ENCODE data around the gene ZSWIM5. TPM values are rescaled to one million over a fixed set of nuclear protein-coding genes. Genes with fewer than 3 reads are reported as not detected.
"Not testable (repeated sequence)": the region's sequence is repeated elsewhere in the genome, so short reads cannot be mapped to it uniquely, and the experiment has no call there.

The ZSWIM5 gene
- total and polyA plus RNA-seq, 2 donors (not counting 1 experiment from before 2014, with no cell fraction given): 0.36 to 1.7 TPM

DNA sequence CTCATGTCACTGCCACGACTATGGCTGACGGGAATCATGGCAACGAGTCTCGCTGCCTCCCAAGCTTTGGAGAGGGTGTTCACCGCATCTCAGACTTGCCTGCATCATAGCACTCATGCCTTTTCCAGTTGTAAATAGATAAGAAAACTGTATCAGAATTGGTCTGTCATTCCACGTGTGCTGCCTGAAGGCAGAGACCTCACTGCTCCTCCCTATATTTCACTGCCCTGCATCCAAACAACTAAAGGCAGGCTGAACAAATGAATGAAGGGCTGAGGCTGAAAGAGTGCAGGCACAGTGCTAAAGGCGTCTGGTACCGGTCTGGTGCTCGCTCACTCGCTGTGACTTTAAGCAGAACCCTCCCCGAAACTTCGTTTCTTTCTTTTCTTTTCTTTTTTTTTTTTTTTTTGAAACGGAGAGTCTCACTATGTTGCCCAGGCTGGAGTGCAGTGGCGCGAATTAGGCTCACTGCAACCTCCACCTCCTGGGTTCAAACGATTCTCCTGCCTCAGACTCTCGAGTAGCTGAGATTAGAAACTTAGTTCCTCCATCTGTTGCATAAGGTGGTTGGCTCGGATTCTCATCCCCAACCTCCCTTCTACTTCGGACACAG, 220.6 kb downstream of the ZSWIM5 start:
- peaks cover 18% of the 10 kb centered on the region for H3K4me1 Mint-ChIP-seq
- peak overlapping the region; percentile 83 for H3K9ac ChIP-seq (ENCODE audit: low read length)
- no peaks in the 10 kb centered on the region for H3K27me3 Mint-ChIP-seq
- H3K27me3 ChIP-seq (replicated peaks in 1 of 4; ENCODE audit: control extremely low read depth in 1 of 4, control insufficient read depth in 3 of 4, insufficient read depth in 4 of 4, low read length in 3 of 4): no peaks in the 10 kb centered on the region
- H4K20me1 ChIP-seq (ENCODE audit: control insufficient read depth, insufficient read depth, low read length, poor library complexity, severe bottlenecking): no peaks in the 10 kb centered on the region
- peaks cover 28% of the 10 kb centered on the region for H3K79me2 ChIP-seq (ENCODE audit: control insufficient read depth, insufficient read depth, low read length)
- CTCF ChIA-PET: interaction anchor here (0.7 to 4.4 kb wide), 7 partner anchors 13 to 631 kb away, joined by 3 to 37 read pairs (median 4); partner anchors contain the start of genes HECTD3, PLK3 and UROD
- H3K4me3 Mint-ChIP-seq: peak overlapping the region; percentile 100
- peaks cover 0 to 5% of the 10 kb centered on the region in 2 experiments for H3K36me3 ChIP-seq (replicated peaks in 1 of 2; ENCODE audit: control extremely low read depth in 1 of 2, control insufficient read depth in 1 of 2, extremely low read depth in 1 of 2, insufficient read depth in 2 of 2, low read length in 1 of 2)
- TF ChIP-seq EZH2 (IDR thresholded peaks at IDR 0.05; ENCODE audit: borderline replicate concordance, insufficient read depth, low read depth, low read length, poor library complexity, severe bottlenecking): no peak
- no peak for TF ChIP-seq CTCF (IDR thresholded peaks at IDR 0.05)
- no peak for DNase-seq
- H2AFZ ChIP-seq (ENCODE audit: insufficient read depth, low read depth, low read length, poor library complexity, severe bottlenecking): peak overlapping the region; percentile 93
- POLR2A ChIA-PET: interaction anchor here (0.7 to 1.9 kb wide), 7 partner anchors 25 to 410 kb away, joined by 4 to 30 read pairs (median 5); partner anchors contain the start of genes HECTD3, PLK3, RPS8 and UROD
- peak overlapping the region; percentile 80 for H3K4me2 ChIP-seq (replicated peaks; ENCODE audit: low read depth, low read length, poor library complexity, severe bottlenecking)
- no peaks in the 10 kb centered on the region for H3K9me3 Mint-ChIP-seq (ENCODE audit: insufficient read depth)
- no peak for ATAC-seq (ENCODE audit: low read depth)
- 17% methylated on average over 18 of the region's 19 CpGs for WGBS (ENCODE audit: insufficient coverage)
- intact Hi-C loops (cut with micrococcal nuclease): loop anchor here (1.0 to 5.0 kb wide), 8 partner anchors 26 to 701 kb away; partner anchors contain the start of genes ARMH1, BEST4, CCDC163 and GPBP1L1
- H3K4me3 ChIP-seq (ENCODE audit: control extremely low read depth in 1 of 5, extremely low read depth in 1 of 5, insufficient read depth in 1 of 5, low read depth in 2 of 5, low read length in 4 of 5): peak overlapping the region; percentile 80 to 91 (median 87)
- H3K4me1 ChIP-seq (ENCODE audit: control insufficient read depth in 2 of 2, insufficient read depth in 2 of 2, low read length in 2 of 2): peaks cover 9 to 19% of the 10 kb centered on the region in 2 donors
- peak overlapping the region; percentile 86 for H3K27ac Mint-ChIP-seq
- H3K9me3 ChIP-seq (ENCODE audit: control extremely low read depth in 1 of 3, control insufficient read depth in 2 of 3, insufficient read depth in 1 of 3, low read length in 2 of 3): no peaks in the 10 kb centered on the region
- peak overlapping the region; percentile 34 to 66 for H3K27ac ChIP-seq (ENCODE audit: low read length in 2 of 2)

GRCh38 chr1:44977372-44977771, 229.0 kb downstream of the ZSWIM5 start:
- H3K4me2 ChIP-seq (replicated peaks; ENCODE audit: low read depth, low read length, poor library complexity, severe bottlenecking); intact Hi-C loops (cut with micrococcal nuclease); H3K27me3 ChIP-seq (replicated peaks in 1 of 4; ENCODE audit: control extremely low read depth in 1 of 4, control insufficient read depth in 3 of 4, insufficient read depth in 4 of 4, low read length in 3 of 4); DNase-seq; H4K20me1 ChIP-seq (ENCODE audit: control insufficient read depth, insufficient read depth, low read length, poor library complexity, severe bottlenecking); H3K4me1 ChIP-seq (ENCODE audit: control insufficient read depth in 2 of 2, insufficient read depth in 2 of 2, low read length in 2 of 2); H3K27ac ChIP-seq (ENCODE audit: low read length in 2 of 2); POLR2A ChIA-PET; H3K4me3 ChIP-seq (ENCODE audit: control extremely low read depth in 1 of 5, extremely low read depth in 1 of 5, insufficient read depth in 1 of 5, low read depth in 2 of 5, low read length in 4 of 5); H2AFZ ChIP-seq (ENCODE audit: insufficient read depth, low read depth, low read length, poor library complexity, severe bottlenecking); H3K9ac ChIP-seq (ENCODE audit: low read length); H3K4me3 Mint-ChIP-seq; ATAC-seq (ENCODE audit: low read depth); H3K9me3 ChIP-seq (ENCODE audit: control extremely low read depth in 1 of 3, control insufficient read depth in 2 of 3, insufficient read depth in 1 of 3, low read length in 2 of 3); H3K9me3 Mint-ChIP-seq (ENCODE audit: insufficient read depth); H3K79me2 ChIP-seq (ENCODE audit: control insufficient read depth, insufficient read depth, low read length); H3K27ac Mint-ChIP-seq; CTCF ChIA-PET; H3K27me3 Mint-ChIP-seq: not testable (repeated sequence)
- peaks cover 10% of the 10 kb centered on the region for H3K4me1 Mint-ChIP-seq
- peaks cover 13 to 40% of the 10 kb centered on the region in 2 experiments for H3K36me3 ChIP-seq (replicated peaks in 1 of 2; ENCODE audit: control extremely low read depth in 1 of 2, control insufficient read depth in 1 of 2, extremely low read depth in 1 of 2, insufficient read depth in 2 of 2, low read length in 1 of 2)
- 100% methylated on average over 2 of the region's 4 CpGs for WGBS (ENCODE audit: insufficient coverage)
